ENCODE measurements around the gene LGR5. TPM values are rescaled to one million over a fixed set of nuclear protein-coding genes. Genes with fewer than 3 reads are reported as not detected.
A peak's percentile ranks its signal among the peaks of the same experiment; 100 is the strongest.
"Not testable (repeated sequence)": the region's sequence is repeated elsewhere in the genome, so short reads cannot be mapped to it uniquely, and the experiment has no call there.

Gene LGR5
- total RNA-seq, 1 experiment from 2014 or later = 2.9 TPM

- Histone ChIP-seq H3K4me3 (ENCODE audit: insufficient read depth, low read depth, low read length) (no peak overlapping the region), H3K27me3 (ENCODE audit: control insufficient read depth, insufficient read depth, low read length) (no peaks in the 10 kb centered on the region), H3K36me3 (replicated peaks; ENCODE audit: control insufficient read depth, insufficient read depth, low read length) (no peaks in the 10 kb centered on the region)
- no peak for DNase-seq
These were observed 36.9 kb downstream of the LGR5 start for GRCh38 chr12:71476513-71476912.

GRCh38 chr12:71477609-71478008, 38.0 kb downstream of the LGR5 start:
- H3K27me3 ChIP-seq (ENCODE audit: control insufficient read depth, insufficient read depth, low read length) = no peaks in the 10 kb centered on the region
- no peak for DNase-seq
- no peak overlapping the region for H3K4me3 ChIP-seq (ENCODE audit: insufficient read depth, low read depth, low read length)
- no peaks in the 10 kb centered on the region for H3K36me3 ChIP-seq (replicated peaks; ENCODE audit: control insufficient read depth, insufficient read depth, low read length)

- DNase-seq = no peak
- Histone ChIP-seq H3K36me3 (replicated peaks; ENCODE audit: control insufficient read depth, insufficient read depth, low read length) (no peaks in the 10 kb centered on the region), H3K27me3 (ENCODE audit: control insufficient read depth, insufficient read depth, low read length) (no peaks in the 10 kb centered on the region), H3K4me3 (ENCODE audit: insufficient read depth, low read depth, low read length) (no peak overlapping the region)
These were observed 38.7 kb downstream of the LGR5 start for GRCh38 chr12:71478270-71478669.

GRCh38 chr12:71484272-71484905, 44.8 kb downstream of the LGR5 start:
- no peak for DNase-seq
- no peak overlapping the region for H3K4me3 ChIP-seq (ENCODE audit: insufficient read depth, low read depth, low read length)
- H3K27me3 ChIP-seq (ENCODE audit: control insufficient read depth, insufficient read depth, low read length) = no peaks in the 10 kb centered on the region
- H3K36me3 ChIP-seq (replicated peaks; ENCODE audit: control insufficient read depth, insufficient read depth, low read length) = no peaks in the 10 kb centered on the region

GRCh38 chr12:71490844-71491243, 51.2 kb downstream of the LGR5 start:
- DNase-seq; H3K36me3 ChIP-seq (replicated peaks; ENCODE audit: control insufficient read depth, insufficient read depth, low read length); H3K27me3 ChIP-seq (ENCODE audit: control insufficient read depth, insufficient read depth, low read length); H3K4me3 ChIP-seq (ENCODE audit: insufficient read depth, low read depth, low read length): not testable (repeated sequence)

GRCh38 chr12:71492604-71493003, 53.0 kb downstream of the LGR5 start:
- H3K27me3 ChIP-seq (ENCODE audit: control insufficient read depth, insufficient read depth, low read length) = no peaks in the 10 kb centered on the region
- DNase-seq = no peak
- no peaks in the 10 kb centered on the region for H3K36me3 ChIP-seq (replicated peaks; ENCODE audit: control insufficient read depth, insufficient read depth, low read length)
- no peak overlapping the region for H3K4me3 ChIP-seq (ENCODE audit: insufficient read depth, low read depth, low read length)

GRCh38 chr12:71499834-71500233, 60.2 kb downstream of the LGR5 start:
- no peaks in the 10 kb centered on the region for H3K36me3 ChIP-seq (replicated peaks; ENCODE audit: control insufficient read depth, insufficient read depth, low read length)
- H3K27me3 ChIP-seq (ENCODE audit: control insufficient read depth, insufficient read depth, low read length) = no peaks in the 10 kb centered on the region
- H3K4me3 ChIP-seq (ENCODE audit: insufficient read depth, low read depth, low read length) = no peak overlapping the region
- no peak for DNase-seq

GRCh38 chr12:71503579-71504391, 64.2 kb downstream of the LGR5 start:
- no peaks in the 10 kb centered on the region for H3K36me3 ChIP-seq (replicated peaks; ENCODE audit: control insufficient read depth, insufficient read depth, low read length)
- no peaks in the 10 kb centered on the region for H3K27me3 ChIP-seq (ENCODE audit: control insufficient read depth, insufficient read depth, low read length)
- DNase-seq = no peak
- H3K4me3 ChIP-seq (ENCODE audit: insufficient read depth, low read depth, low read length) = no peak overlapping the region

- Histone ChIP-seq H3K36me3 (replicated peaks; ENCODE audit: control insufficient read depth, insufficient read depth, low read length) (no peaks in the 10 kb centered on the region), H3K27me3 (ENCODE audit: control insufficient read depth, insufficient read depth, low read length) (no peaks in the 10 kb centered on the region), H3K4me3 (ENCODE audit: insufficient read depth, low read depth, low read length) (no peak overlapping the region)
- DNase-seq = no peak
These were observed 64.9 kb downstream of the LGR5 start for GRCh38 chr12:71504476-71504875.

GRCh38 chr12:71509705-71510104, 70.1 kb downstream of the LGR5 start:
- Histone ChIP-seq H3K27me3 (ENCODE audit: control insufficient read depth, insufficient read depth, low read length) (no peaks in the 10 kb centered on the region), H3K4me3 (ENCODE audit: insufficient read depth, low read depth, low read length) (no peak overlapping the region), H3K36me3 (replicated peaks; ENCODE audit: control insufficient read depth, insufficient read depth, low read length) (no peaks in the 10 kb centered on the region)
- DNase-seq = no peak

GRCh38 chr12:71517145-71517846, 77.7 kb downstream of the LGR5 start:
- H3K4me3 ChIP-seq (ENCODE audit: insufficient read depth, low read depth, low read length) = no peak overlapping the region
- no peaks in the 10 kb centered on the region for H3K36me3 ChIP-seq (replicated peaks; ENCODE audit: control insufficient read depth, insufficient read depth, low read length)
- H3K27me3 ChIP-seq (ENCODE audit: control insufficient read depth, insufficient read depth, low read length) = no peaks in the 10 kb centered on the region
- no peak for DNase-seq

- H3K36me3 ChIP-seq (replicated peaks; ENCODE audit: control insufficient read depth, insufficient read depth, low read length) = no peaks in the 10 kb centered on the region
- DNase-seq = peak; percentile 9
- H3K4me3 ChIP-seq (ENCODE audit: insufficient read depth, low read depth, low read length) = no peak overlapping the region
- no peaks in the 10 kb centered on the region for H3K27me3 ChIP-seq (ENCODE audit: control insufficient read depth, insufficient read depth, low read length)
These were observed 81.5 kb downstream of the LGR5 start for GRCh38 chr12:71521125-71521524.

- H3K36me3 ChIP-seq (replicated peaks; ENCODE audit: control insufficient read depth, insufficient read depth, low read length) = no peaks in the 10 kb centered on the region
These were observed 85.0 kb downstream of the LGR5 start for GRCh38 chr12:71524626-71525025.

GRCh38 chr12:71533703-71534102, 94.1 kb downstream of the LGR5 start:
- Histone ChIP-seq H3K36me3 (replicated peaks; ENCODE audit: control insufficient read depth, insufficient read depth, low read length) (no peaks in the 10 kb centered on the region), H3K27me3 (ENCODE audit: control insufficient read depth, insufficient read depth, low read length) (no peaks in the 10 kb centered on the region), H3K4me3 (ENCODE audit: insufficient read depth, low read depth, low read length) (no peak overlapping the region)
- no peak for DNase-seq

More at GRCh38 chr12:71524626-71525025, 85.0 kb downstream of the LGR5 start:
- Histone ChIP-seq H3K27me3 (ENCODE audit: control insufficient read depth, insufficient read depth, low read length) (no peaks in the 10 kb centered on the region), H3K4me3 (ENCODE audit: insufficient read depth, low read depth, low read length) (no peak overlapping the region)
- no peak for DNase-seq

Data from H7 (cell line).